T-helper 2 cell treated with Interferon-gamma antibody and Interleukin-4, amounts not matched to agents 5 μg/mL and 100 μg/mL, for 36 hours (primary cell): ENCODE measurements around the gene NDUFA6.
"Not testable (repeated sequence)": the region's sequence is repeated elsewhere in the genome, so short reads cannot be mapped to it uniquely, and the experiment has no call there.

Source experiments
- DNase-seq: peaks from one replicate; pipeline ENCODE4 v3.0.0; 2021; ENCODE audit warnings: low spot score
- H3K27ac Mint-ChIP-seq: one replicate; pipeline ENCODE4 v1.8.0; 2021; ENCODE audit warnings: mild to moderate bottlenecking, mixed read lengths
- H3K27me3 Mint-ChIP-seq: one replicate; pipeline ENCODE4 v1.8.0; 2021; ENCODE audit warnings: low read depth, mixed read lengths
- H3K36me3 Mint-ChIP-seq: one replicate; pipeline ENCODE4 v1.8.0; 2021; ENCODE audit warnings: low read depth, mixed read lengths
- H3K4me1 Mint-ChIP-seq: one replicate; pipeline ENCODE4 v1.8.0; 2021; ENCODE audit warnings: low read depth, mixed read lengths
- H3K4me3 Mint-ChIP-seq: one replicate; pipeline ENCODE4 v1.8.0; 2022; ENCODE audit warnings: mild to moderate bottlenecking, moderate library complexity, mixed read lengths
- H3K9me3 Mint-ChIP-seq: one replicate; pipeline ENCODE4 v1.8.0; 2021; ENCODE audit warnings: mixed read lengths

Gene NDUFA6

DNA sequence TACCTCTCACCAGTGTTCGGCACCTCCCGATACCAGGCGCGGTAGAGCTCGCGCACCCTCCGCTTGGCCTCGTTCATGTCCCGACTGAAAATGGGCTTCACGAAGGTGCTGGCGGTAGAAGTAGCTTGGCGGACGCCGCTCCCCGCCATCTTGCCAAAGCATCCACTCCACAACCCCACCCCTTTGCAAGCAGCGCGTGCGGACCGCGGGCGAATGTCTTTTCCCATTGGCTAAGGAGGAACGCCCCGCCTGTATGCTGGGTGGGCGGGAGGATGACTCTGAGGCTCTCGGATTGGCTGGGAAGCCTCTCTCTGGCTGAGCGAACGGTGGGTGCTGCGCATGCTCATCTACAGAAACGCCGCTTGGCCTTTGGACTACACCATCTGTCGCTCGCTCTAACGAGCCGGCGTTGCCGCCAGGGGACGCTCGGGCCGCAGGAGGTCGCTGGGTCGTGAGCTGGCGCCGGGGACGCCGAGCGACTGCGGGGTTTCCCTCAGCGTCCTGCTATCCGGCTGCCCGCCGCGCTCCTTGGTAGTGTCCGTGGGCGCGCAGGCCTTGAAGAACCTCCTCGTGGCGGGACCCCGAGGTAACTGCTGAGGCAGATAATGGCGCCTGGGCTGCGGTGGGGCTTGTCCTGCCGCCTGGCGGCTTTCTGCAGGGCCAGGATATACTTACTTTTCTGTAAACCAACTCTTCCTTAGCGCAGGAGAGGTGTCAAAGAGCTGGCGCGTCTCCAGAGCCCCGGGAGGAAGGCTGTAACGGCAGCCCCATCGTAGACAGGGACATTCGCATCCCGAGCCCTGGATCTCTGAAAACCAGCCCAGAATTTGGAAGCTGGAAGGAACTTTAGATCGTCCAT, at the start of gene NDUFA6:
Gene NDUFA6 (minus strand): TSS at position 177 of the 859 bp plus-strand sequence. CDS start 28 bp downstream, at position 149.
- H3K27ac Mint-ChIP-seq: peak within 1 kb of the TSS; percentile 100
- DNase-seq: peak; percentile 99
- H3K27me3 Mint-ChIP-seq: no peaks in the 10 kb centered on the region
- peak within 1 kb of the TSS; percentile 98 for H3K4me3 Mint-ChIP-seq
- peaks cover 39% of the 10 kb centered on the region for H3K36me3 Mint-ChIP-seq
- H3K9me3 Mint-ChIP-seq: peaks cover 3% of the 10 kb centered on the region
- H3K4me1 Mint-ChIP-seq: peaks cover 21% of the 10 kb centered on the region

- not testable (repeated sequence) for H3K4me3 Mint-ChIP-seq
These were observed 49.6 kb upstream of the NDUFA6 start for GRCh38 chr22:42140153-42140552.

DNA sequence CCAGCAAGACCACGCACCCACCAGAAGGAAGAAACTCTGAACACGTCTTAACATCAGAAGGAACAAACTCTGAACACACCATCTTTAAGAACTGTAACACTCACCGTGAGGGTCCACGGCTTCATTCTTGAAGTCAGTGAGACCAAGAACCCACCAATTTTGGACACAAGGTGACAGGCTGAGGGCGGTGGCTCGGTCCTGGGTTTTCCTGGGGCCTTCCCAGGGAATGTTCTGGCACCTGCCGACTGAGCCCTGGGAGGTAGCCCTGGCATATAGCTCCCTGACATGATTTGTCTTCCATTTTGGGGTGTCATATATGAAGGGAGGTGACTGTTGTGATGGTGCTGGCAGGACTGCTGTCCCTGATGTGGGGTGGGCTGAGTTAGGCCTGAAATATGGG, 48.9 kb upstream of the NDUFA6 start:
- not testable (repeated sequence) for H3K27ac Mint-ChIP-seq, H3K4me3 Mint-ChIP-seq, H3K36me3 Mint-ChIP-seq

More at GRCh38 chr22:42140153-42140552, 49.6 kb upstream of the NDUFA6 start:
- H3K27me3 Mint-ChIP-seq, H3K4me1 Mint-ChIP-seq, DNase-seq, H3K36me3 Mint-ChIP-seq, H3K9me3 Mint-ChIP-seq: not testable (repeated sequence)
- peak overlapping the region; percentile 20 for H3K27ac Mint-ChIP-seq

DNA sequence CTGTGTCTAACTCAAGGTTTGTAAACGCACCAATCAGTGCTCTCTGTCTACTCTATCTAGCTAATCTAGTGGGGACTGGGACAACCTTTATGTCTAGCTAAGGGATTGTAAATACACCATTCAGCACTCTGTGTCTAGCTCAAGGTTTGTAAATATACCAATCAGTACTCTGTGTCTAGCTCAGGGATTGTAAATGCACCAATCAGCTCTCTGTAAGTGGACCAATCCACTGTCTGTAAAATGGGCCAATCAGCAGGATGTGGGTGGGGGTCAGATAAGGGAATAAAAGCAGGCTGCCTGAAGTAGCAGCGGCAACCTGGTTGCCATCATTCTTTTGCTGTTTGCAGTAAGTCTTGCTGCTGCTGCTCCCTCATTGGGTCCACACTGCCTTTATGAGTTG, 48.4 kb upstream of the NDUFA6 start:
- Mint-ChIP-seq H3K36me3 (peaks cover 3% of the 10 kb centered on the region), H3K27me3 (no peaks in the 10 kb centered on the region), H3K4me3 (no peak overlapping the region), H3K4me1 (no peaks in the 10 kb centered on the region), H3K27ac (no peak overlapping the region), H3K9me3 (no peaks in the 10 kb centered on the region)
- DNase-seq: no peak

More for the DNA sequence above, 48.9 kb upstream of the NDUFA6 start:
- H3K4me1 Mint-ChIP-seq, H3K9me3 Mint-ChIP-seq, DNase-seq, H3K27me3 Mint-ChIP-seq: not testable (repeated sequence)

GRCh38 chr22:42138122-42138770, 47.7 kb upstream of the NDUFA6 start:
- Mint-ChIP-seq H3K27ac (no peak overlapping the region), H3K4me1 (no peaks in the 10 kb centered on the region), H3K9me3 (no peaks in the 10 kb centered on the region), H3K4me3 (no peak overlapping the region), H3K27me3 (no peaks in the 10 kb centered on the region), H3K36me3 (peaks cover 3% of the 10 kb centered on the region)
- no peak for DNase-seq

- DNase-seq, H3K4me3 Mint-ChIP-seq, H3K4me1 Mint-ChIP-seq, H3K9me3 Mint-ChIP-seq, H3K36me3 Mint-ChIP-seq, H3K27ac Mint-ChIP-seq, H3K27me3 Mint-ChIP-seq: not testable (repeated sequence)
These were observed 45.1 kb upstream of the NDUFA6 start for GRCh38 chr22:42135688-42136087.

DNA sequence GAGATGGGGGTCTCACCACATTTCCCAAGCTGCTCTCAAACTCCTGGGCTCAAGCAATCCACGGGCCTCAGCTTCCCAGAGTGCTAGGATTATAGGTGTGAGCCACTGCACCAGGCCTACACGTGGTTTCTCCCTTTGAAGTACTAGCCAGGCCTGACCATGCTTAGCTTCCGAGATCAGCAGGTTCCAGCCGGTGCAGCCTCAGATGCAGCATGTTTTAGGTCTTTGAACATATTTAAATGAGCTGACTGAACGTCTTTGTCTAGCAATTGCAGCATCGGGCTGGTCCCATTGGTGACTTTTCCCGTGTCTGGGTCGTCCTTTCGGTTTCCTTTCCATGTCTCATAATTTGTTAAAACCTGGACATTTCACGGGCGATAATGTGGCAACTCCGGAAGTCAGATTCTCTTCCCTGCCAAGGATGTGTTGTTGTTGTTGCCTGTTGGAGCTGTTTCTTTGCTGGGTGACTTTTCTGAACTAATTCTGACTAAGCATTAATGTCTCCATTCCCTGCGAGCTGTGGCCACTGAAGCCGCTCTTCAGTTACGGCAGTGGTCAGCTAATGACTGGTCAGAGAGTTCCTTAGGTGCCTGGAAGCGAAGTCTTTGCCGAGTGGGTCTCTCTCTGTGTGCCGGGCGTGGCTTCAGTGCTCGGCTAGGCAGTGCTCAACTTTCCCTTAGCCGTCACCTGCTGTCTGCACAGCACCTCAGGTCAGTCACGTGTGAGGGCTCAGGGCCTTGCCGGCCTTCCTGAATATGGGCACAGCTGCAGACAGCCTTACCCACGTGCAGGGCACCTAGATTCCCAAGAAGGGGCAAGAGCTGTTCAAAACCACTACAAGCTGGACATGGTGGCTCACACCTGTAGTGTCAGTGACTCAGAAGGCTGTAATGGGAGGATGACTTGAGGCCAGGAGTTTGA, 43.8 kb upstream of the NDUFA6 start:
- H3K27ac Mint-ChIP-seq: no peak overlapping the region
- DNase-seq: no peak
- no peaks in the 10 kb centered on the region for H3K9me3 Mint-ChIP-seq
- H3K4me3 Mint-ChIP-seq: no peak overlapping the region
- H3K27me3 Mint-ChIP-seq: no peaks in the 10 kb centered on the region
- no peaks in the 10 kb centered on the region for H3K4me1 Mint-ChIP-seq
- peaks cover 3% of the 10 kb centered on the region for H3K36me3 Mint-ChIP-seq

- Mint-ChIP-seq H3K4me3 (no peak overlapping the region), H3K27me3 (no peaks in the 10 kb centered on the region), H3K27ac (no peak overlapping the region), H3K9me3 (no peaks in the 10 kb centered on the region), H3K36me3 (no peaks in the 10 kb centered on the region), H3K4me1 (no peaks in the 10 kb centered on the region)
- no peak for DNase-seq
These were observed 41.9 kb upstream of the NDUFA6 start for GRCh38 chr22:42132457-42132856.

GRCh38 chr22:42131562-42131961, 41.0 kb upstream of the NDUFA6 start:
- DNase-seq: no peak
- Mint-ChIP-seq H3K27me3 (no peaks in the 10 kb centered on the region), H3K4me1 (no peaks in the 10 kb centered on the region), H3K9me3 (no peaks in the 10 kb centered on the region), H3K4me3 (no peak overlapping the region), H3K36me3 (no peaks in the 10 kb centered on the region), H3K27ac (no peak overlapping the region)

DNA sequence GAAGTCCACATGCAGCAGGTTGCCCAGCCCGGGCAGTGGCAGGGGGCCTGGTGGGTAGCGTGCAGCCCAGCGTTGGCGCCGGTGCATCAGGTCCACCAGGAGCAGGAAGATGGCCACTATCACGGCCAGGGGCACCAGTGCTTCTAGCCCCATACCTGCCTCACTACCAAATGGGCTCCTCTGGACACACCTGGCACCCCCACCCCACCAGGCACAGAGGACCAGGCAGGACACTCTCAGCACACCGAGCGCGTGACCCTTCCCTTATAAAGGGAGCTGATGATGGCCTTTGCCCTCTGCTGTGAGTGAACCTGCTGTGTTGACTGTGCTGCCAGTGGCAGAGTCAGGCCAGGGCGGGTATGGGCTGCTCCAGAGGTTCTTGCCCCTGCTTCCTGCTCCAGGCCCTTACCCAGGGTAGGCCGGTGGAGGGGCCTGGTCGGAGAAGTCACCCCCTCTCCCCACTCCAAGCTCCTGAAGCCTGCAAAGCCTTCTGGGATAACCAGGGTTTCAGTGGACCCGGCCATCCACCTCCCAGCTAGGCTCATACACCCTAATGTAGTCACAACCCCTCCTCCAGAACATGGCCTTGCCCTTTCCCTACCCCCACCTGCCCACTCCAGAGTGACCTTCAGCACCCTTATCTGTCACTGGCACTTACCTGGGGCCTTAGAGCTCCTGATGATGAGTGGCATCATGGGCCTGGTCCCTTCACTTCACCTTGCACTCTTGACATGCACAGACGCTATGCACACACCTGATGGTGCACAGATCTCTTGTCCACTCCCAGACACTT, 40.3 kb upstream of the NDUFA6 start, which contains the start of gene CYP2D6:
Gene CYP2D6 (minus strand): TSS at position 172 of the 793 bp plus-strand sequence. CDS start 19 bp downstream, at position 153.
- not testable (repeated sequence) for H3K27ac Mint-ChIP-seq, H3K36me3 Mint-ChIP-seq

DNA sequence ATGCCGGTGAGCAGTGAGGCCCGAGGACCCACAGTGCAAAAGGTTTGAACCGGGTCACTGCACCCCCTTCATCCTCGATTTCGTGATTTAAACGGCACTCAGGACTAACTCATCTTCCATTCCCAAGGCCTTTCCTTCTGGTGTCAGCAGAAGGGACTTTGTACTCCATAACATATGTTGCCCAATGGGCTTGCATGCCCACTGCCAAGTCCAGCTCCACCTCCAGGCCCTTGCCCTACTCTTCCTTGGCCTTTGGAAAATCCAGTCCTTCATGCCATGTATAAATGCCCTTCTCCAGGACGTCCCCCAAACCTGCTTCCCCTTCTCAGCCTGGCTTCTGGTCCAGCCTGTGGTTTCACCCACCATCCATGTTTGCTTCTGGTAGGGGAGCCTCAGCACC, 39.6 kb upstream of the NDUFA6 start:
- H3K27ac Mint-ChIP-seq, H3K9me3 Mint-ChIP-seq, H3K36me3 Mint-ChIP-seq, H3K4me3 Mint-ChIP-seq, DNase-seq, H3K4me1 Mint-ChIP-seq, H3K27me3 Mint-ChIP-seq: not testable (repeated sequence)

More for the DNA sequence above, 40.3 kb upstream of the NDUFA6 start, which contains the start of gene CYP2D6:
- DNase-seq, H3K4me3 Mint-ChIP-seq, H3K27me3 Mint-ChIP-seq, H3K9me3 Mint-ChIP-seq, H3K4me1 Mint-ChIP-seq: not testable (repeated sequence)

DNA sequence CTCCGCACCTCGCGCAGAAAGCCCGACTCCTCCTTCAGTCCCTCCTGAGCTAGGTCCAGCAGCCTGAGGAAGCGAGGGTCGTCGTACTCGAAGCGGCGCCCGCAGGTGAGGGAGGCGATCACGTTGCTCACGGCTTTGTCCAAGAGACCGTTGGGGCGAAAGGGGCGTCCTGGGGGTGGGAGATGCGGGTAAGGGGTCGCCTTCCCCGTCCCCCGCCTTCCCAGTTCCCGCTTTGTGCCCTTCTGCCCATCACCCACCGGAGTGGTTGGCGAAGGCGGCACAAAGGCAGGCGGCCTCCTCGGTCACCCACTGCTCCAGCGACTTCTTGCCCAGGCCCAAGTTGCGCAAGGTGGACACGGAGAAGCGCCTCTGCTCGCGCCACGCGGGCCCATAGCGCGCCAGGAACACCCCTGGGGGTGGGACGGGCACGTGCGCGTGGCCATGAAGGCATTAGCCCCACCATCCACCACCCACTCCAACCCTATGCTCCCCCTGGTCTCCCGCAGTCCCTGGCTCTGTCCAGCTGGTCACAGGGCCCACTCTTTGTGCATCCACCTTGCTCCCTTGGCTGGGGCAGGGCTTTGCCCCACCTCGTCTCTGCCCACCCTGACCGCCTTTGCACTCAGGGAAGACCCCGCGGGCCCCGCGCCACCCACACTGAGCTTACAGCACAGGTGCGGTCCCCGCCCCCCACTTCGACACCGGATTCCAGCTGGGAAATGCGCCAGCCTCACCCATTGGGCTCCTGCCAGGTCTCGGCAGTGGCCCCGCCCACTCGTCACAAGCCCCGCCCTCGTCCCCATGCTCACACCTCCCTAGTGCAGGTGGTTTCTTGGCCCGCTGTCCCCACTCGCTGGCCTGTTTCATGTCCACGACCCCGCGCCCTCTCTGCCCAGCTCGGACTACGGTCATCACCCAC, 38.5 kb upstream of the NDUFA6 start:
- not testable (repeated sequence) for H3K9me3 Mint-ChIP-seq, H3K4me3 Mint-ChIP-seq, H3K4me1 Mint-ChIP-seq, H3K27ac Mint-ChIP-seq, H3K27me3 Mint-ChIP-seq, H3K36me3 Mint-ChIP-seq, DNase-seq
